PC-3 (cell line): Measurements from ENCODE around the gene KDF1. TPM values are rescaled to one million over a fixed set of nuclear protein-coding genes. Genes with fewer than 3 reads are reported as not detected.

Source experiments
- ATAC-seq: fragments of 200-7000 bp; cut with Tn5 transposase; 2 replicates; pipeline ENCODE4 v1.9.1; 2020; ENCODE audit warnings: mild to moderate bottlenecking, moderate library complexity
- BruUV-seq: library from RNA; stranded (reverse); fragments of 400-500 nt; replicated peaks from 2 replicates; lab custom pipeline; 2021; lab: Mats Ljungman, UMichigan
- CTCF ChIA-PET: fragments of 300-600 bp; sonication (Branson Sonifier 250); formaldehyde crosslinking; loops from one replicate; lab custom pipeline; 2022; ENCODE audit warnings: antibody characterized with exemption; lab: Charles Lee
- POLR2A ChIA-PET: fragments of 300-600 bp; sonication (Branson Sonifier 250); formaldehyde crosslinking; loops from one replicate; lab custom pipeline; 2022; ENCODE audit warnings: antibody characterized with exemption; ENCODE audit not compliant: unreplicated experiment; lab: Charles Lee
- DNase-seq: peaks from one replicate; pipeline ENCODE4 v3.0.0-alpha.2; 2015
- H2AFZ ChIP-seq: fragments of 300-600 bp; sonication (generic); 2 replicates; pipeline ENCODE4 v1.6.0; 2016; ENCODE audit warnings: antibody characterized with exemption, low read length
- H3F3A ChIP-seq: fragments of 300-600 bp; sonication (generic); one replicate; pipeline ENCODE4 v1.6.0; 2017; ENCODE audit warnings: antibody characterized with exemption, low read length, control low read depth, mild to moderate bottlenecking; ENCODE audit not compliant: unreplicated experiment
- H3K27ac ChIP-seq: fragments of 300-600 bp; sonication (generic); 2 replicates; pipeline ENCODE4 v1.5.1; 2016; ENCODE audit warnings: mild to moderate bottlenecking, low read length
- H3K27me3 ChIP-seq: fragments of 300-600 bp; sonication (generic); 2 replicates; pipeline ENCODE4 v1.6.1; 2016; ENCODE audit warnings: low read length, mixed read lengths
- H3K36me3 ChIP-seq: fragments of 300-600 bp; sonication (generic); 2 replicates; pipeline ENCODE4 v1.6.1; 2016; ENCODE audit warnings: low read depth, mixed run types, low read length, mixed read lengths
- H3K4me1 ChIP-seq: fragments of 300-600 bp; sonication (generic); 2 replicates; pipeline ENCODE4 v1.5.1; 2016; ENCODE audit warnings: low read length; ENCODE audit not compliant: insufficient read depth
- H3K4me2 ChIP-seq: fragments of 300-600 bp; sonication (generic); 2 replicates; pipeline ENCODE4 v1.6.0; 2016; ENCODE audit warnings: low read length
- H3K4me3 ChIP-seq: fragments of 300-600 bp; sonication (generic); 2 replicates; pipeline ENCODE4 v1.5.1; 2016; ENCODE audit warnings: mild to moderate bottlenecking, low read length, mixed read lengths
- H3K79me2 ChIP-seq: fragments of 300-600 bp; sonication (generic); 2 replicates; pipeline ENCODE4 v1.6.1; 2017; ENCODE audit warnings: low read length, mixed read lengths
- H3K9ac ChIP-seq: fragments of 300-600 bp; sonication (generic); 2 replicates; pipeline ENCODE4 v1.6.0; 2016; ENCODE audit warnings: mild to moderate bottlenecking, low read length
- H3K9me2 ChIP-seq: fragments of 300-600 bp; sonication (generic); replicated peaks from 2 replicates; pipeline ENCODE4 v1.6.1; 2016; ENCODE audit warnings: mixed run types, low read length, mixed read lengths
- H3K9me3 ChIP-seq: fragments of 300-600 bp; sonication (generic); 2 replicates; pipeline ENCODE4 v1.6.1; 2016; ENCODE audit warnings: low read length, mixed read lengths
- H4K20me1 ChIP-seq: fragments of 300-600 bp; sonication (generic); 2 replicates; pipeline ENCODE4 v1.6.1; 2016; ENCODE audit warnings: low read length, mixed read lengths
- CTCF ChIP-seq: fragments of 300-600 bp; sonication (generic); conservative IDR thresholded peaks from 2 replicates; pipeline ENCODE4 v1.5.1; 2017; ENCODE audit warnings: antibody characterized with exemption, low read depth, mild to moderate bottlenecking, low read length
- EZH2 ChIP-seq: fragments of 300-600 bp; sonication (generic); IDR thresholded peaks from one replicate; pipeline ENCODE4 v1.6.1; 2017; ENCODE audit warnings: antibody characterized with exemption, mild to moderate bottlenecking, low read length; ENCODE audit not compliant: unreplicated experiment
- EZH2phosphoT487 ChIP-seq: fragments of 300-600 bp; sonication (generic); IDR thresholded peaks from 2 replicates; pipeline ENCODE4 v1.6.1; 2018; ENCODE audit warnings: mild to moderate bottlenecking, antibody characterized with exemption, low read length, borderline replicate concordance
- intact Hi-C: fragments of 100-400 bp; cut with micrococcal nuclease; formaldehyde crosslinking; loops from 2 replicates; pipeline ENCODE4 v1.9.0; 2023
- total RNA-seq: library from RNA; depleted of rRNA; stranded (reverse); fragments of >200 nt; gene quantifications from 2 replicates; pipeline ENCODE4 v1.2.3, GENCODE V29; 2014

Gene KDF1
- total RNA-seq, 1 experiment from 2014 or later, result 22.9 TPM

- no peak for TF ChIP-seq CTCF
- no peak for TF ChIP-seq EZH2phosphoT487
- TF ChIP-seq EZH2, result no peak
- H3K36me3 ChIP-seq, result no peaks in the 10 kb centered on the region
- no peaks in the 10 kb centered on the region for H3K9me2 ChIP-seq
- no peak overlapping the region for H3K4me2 ChIP-seq
- ChIA-PET CTCF (no interaction called here), POLR2A (no interaction called here)
- no peaks in the 10 kb centered on the region for H3F3A ChIP-seq
- no peak overlapping the region for H2AFZ ChIP-seq
- no peaks in the 10 kb centered on the region for H3K27me3 ChIP-seq
- no peak overlapping the region for H3K4me3 ChIP-seq
- no peak for DNase-seq
- H3K4me1 ChIP-seq, result no peaks in the 10 kb centered on the region
- intact Hi-C loops, result no loop called here
- no peaks in the 10 kb centered on the region for H3K9me3 ChIP-seq
- H3K27ac ChIP-seq, result no peak overlapping the region
- no TSS peak for BruUV-seq
- ATAC-seq, result no peak
- H3K9ac ChIP-seq, result no peak overlapping the region
- no peaks in the 10 kb centered on the region for H4K20me1 ChIP-seq
- H3K79me2 ChIP-seq, result no peaks in the 10 kb centered on the region
Measured at GRCh38 chr1:26971590-26971989, 11.3 kb upstream of the KDF1 start.

GRCh38 chr1:26970810-26971209 lies 10.5 kb upstream of the KDF1 start:
- DNase-seq (no peak), ATAC-seq (no peak; the same call in 1 of the 2 replicates)
- Histone ChIP-seq H2AFZ (no peak overlapping the region), H3K79me2 (no peaks in the 10 kb centered on the region), H3K4me3 (no peak overlapping the region), H3F3A (no peaks in the 10 kb centered on the region), H3K9ac (no peak overlapping the region), H3K9me2 (no peaks in the 10 kb centered on the region), H3K36me3 (no peaks in the 10 kb centered on the region), H3K4me2 (no peak overlapping the region), H3K4me1 (no peaks in the 10 kb centered on the region), H3K27ac (no peak overlapping the region), H3K27me3 (no peaks in the 10 kb centered on the region), H4K20me1 (no peaks in the 10 kb centered on the region), H3K9me3 (no peaks in the 10 kb centered on the region)
- no TSS peak for BruUV-seq
- intact Hi-C loops, result no loop called here
- TF ChIP-seq EZH2 (no peak), EZH2phosphoT487 (no peak), CTCF (no peak)
- ChIA-PET CTCF (no interaction called here), POLR2A (no interaction called here)

GRCh38 chr1:26965628-26966027 lies 5.4 kb upstream of the KDF1 start:
- CTCF ChIA-PET, result no interaction called here

More at GRCh38 chr1:26965628-26966027, 5.4 kb upstream of the KDF1 start:
- H2AFZ ChIP-seq, result no peak overlapping the region
- no peaks in the 10 kb centered on the region for H4K20me1 ChIP-seq
- TF ChIP-seq EZH2, result no peak
- no peak for TF ChIP-seq EZH2phosphoT487
- TF ChIP-seq CTCF, result no peak
- H3K27ac ChIP-seq, result no peak overlapping the region
- no peaks in the 10 kb centered on the region for H3K9me3 ChIP-seq
- no peak overlapping the region for H3K4me3 ChIP-seq
- no peaks in the 10 kb centered on the region for H3F3A ChIP-seq
- H3K27me3 ChIP-seq, result no peaks in the 10 kb centered on the region
- DNase-seq (no peak), ATAC-seq (no peak)
- H3K9ac ChIP-seq, result no peak overlapping the region
- POLR2A ChIA-PET, result no interaction called here
- H3K36me3 ChIP-seq, result no peaks in the 10 kb centered on the region
- 0 out of 2 replicates have a peak, but pooled peaks cover 3% of the 10 kb centered on the region for H3K79me2 ChIP-seq
- BruUV-seq, result no TSS peak
- intact Hi-C loops, result loop anchor here (5.0 kb wide), 1 partner anchor 47 kb away; the partner anchor contains the start of gene TENT5B
- peaks cover 19% of the 10 kb centered on the region for H3K4me1 ChIP-seq
- no peaks in the 10 kb centered on the region for H3K9me2 ChIP-seq
- H3K4me2 ChIP-seq, result no peak overlapping the region
